Posterior vena cava (tissue), 2 donors: ENCODE data around the gene CFAP57. TPM values are rescaled to one million over a fixed set of nuclear protein-coding genes. Genes with fewer than 3 reads are reported as not detected.

Experiments
- DNase-seq: peaks from one replicate; pipeline ENCODE4 v3.0.0-alpha.2; 2020; ENCODE audit warnings: low spot score
- intact Hi-C, 2 donors: fragments of 100-400 bp; cut with DNase I; formaldehyde crosslinking; loops; one replicate each; pipeline versions ENCODE4 v1.14.1 to v1.14.2; 2022 to 2023
- microRNA-seq, 2 donors: library from miRNA; unstranded; fragments of <30 nt; microRNA quantifications; one replicate each; pipeline ENCODE4 v1.2.0, GENCODE V29; 2020 to 2021; ENCODE audit warnings: borderline microRNAs expressed in 2 of 2
- total RNA-seq, 2 donors: library from RNA; stranded (reverse); fragmentation: NEBNext Ultra II Directional; extraction: Animal tissue kit (Norgen Biotek cat#: 25700); gene quantifications; one replicate each; pipeline ENCODE4 v1.2.1, GENCODE V29; 2021
- donor health status: DM: yes; HTN: yes; CAD: no.
- donor health status: DM: yes; HTN: yes; CAD: no.

Gene CFAP57
- total RNA-seq, 2 donors from 2014 or later = 0.09 TPM; not detected in 1

DNA sequence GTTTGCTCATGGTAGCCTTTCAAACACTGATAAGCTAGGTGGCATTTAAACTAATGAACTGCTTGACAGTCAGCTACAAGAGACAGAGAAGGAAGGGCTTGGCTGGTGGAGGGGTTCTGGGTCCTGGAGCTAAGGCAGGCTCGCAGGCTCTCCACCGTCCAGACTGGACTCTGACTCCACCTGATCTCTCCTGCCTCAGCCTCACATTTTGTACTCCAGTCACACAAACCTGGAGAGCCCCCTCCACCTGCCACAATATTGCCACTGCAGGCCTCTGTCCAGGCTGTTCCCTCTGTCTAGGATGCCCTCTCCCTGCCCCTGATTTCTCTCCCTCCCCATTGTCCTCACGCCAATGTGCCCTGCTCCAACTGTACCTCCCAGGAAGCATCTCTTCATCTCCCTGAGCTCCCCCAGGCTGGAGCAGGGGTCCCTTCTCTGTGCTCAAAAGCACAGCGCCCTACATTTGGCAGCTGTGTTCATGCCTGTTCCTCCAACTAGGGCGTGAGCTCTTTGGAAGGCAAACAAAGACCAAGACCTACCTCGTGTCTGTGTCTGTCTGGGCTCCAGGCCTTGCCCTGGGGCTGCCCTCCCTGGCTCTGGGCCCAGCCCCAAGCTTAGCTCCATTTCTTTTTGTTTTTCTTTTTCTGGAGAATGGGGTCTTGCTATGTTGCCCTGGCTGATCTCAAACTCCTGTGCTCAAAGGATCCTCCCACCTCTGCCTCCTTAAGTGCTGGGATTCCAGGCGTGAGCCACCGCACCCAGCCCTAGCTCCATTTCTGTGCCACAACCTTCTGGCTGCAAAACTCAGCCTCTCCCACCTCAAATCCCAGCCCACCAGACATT, 131.6 kb downstream of the CFAP57 start:
- peak; percentile 63 for DNase-seq
- intact Hi-C loops = loop anchor here in 1 of 2 donors (10.0 kb wide), 1 partner anchor 1231 kb away; no protein-coding TSS in a partner anchor

Small RNAs within 50 kb of the gene (microRNA-seq; reads per million reads assigned to microRNA genes)
- 0.32 to 0.52 reads per million in 2 donors for gene MIR6733

Other genes with a start within 250 kb of the CFAP57 start
- gene SLC2A1, start 213.5 kb upstream of the CFAP57 start, total RNA-seq = 10 to 100 TPM; 13.0 to 17.7 TPM
- gene EBNA1BP2, start within 50 bp of the CFAP57 start, total RNA-seq = 10 to 100 TPM; 27.3 to 42.4 TPM
- under 1 TPM in 1 of 2 donors, not detected in 1; 0.29 TPM for gene TMEM125, start 97.7 kb downstream of the CFAP57 start, total RNA-seq
- gene C1orf210, start 113.3 kb downstream of the CFAP57 start, total RNA-seq = not detected
- 10 to 100 TPM; 32.5 to 46.6 TPM for gene TIE1, start 128.7 kb downstream of the CFAP57 start, total RNA-seq
- gene MPL, start 165.5 kb downstream of the CFAP57 start, total RNA-seq = under 1 TPM in 1 of 2 donors, not detected in 1; 0.90 TPM
- 1 to 10 TPM in 1 of 2 donors, under 1 TPM in 1; 0.95 to 1.0 TPM for gene CDC20, start 186.7 kb downstream of the CFAP57 start, total RNA-seq
- gene ELOVL1, start 195.7 kb downstream of the CFAP57 start, total RNA-seq = 10 to 100 TPM; 58.2 to 64.6 TPM
- gene MED8, start 217.5 kb downstream of the CFAP57 start, total RNA-seq = 10 to 100 TPM; 27.0 to 30.5 TPM
- gene SZT2, start 217.6 kb downstream of the CFAP57 start, total RNA-seq = 10 to 100 TPM; 43.3 to 45.8 TPM